Kasumi-1 (cell line): ENCODE results near the gene CLDN18.

ENCODE experiments used
- DNase-seq, 2 experiments: peaks; one replicate each; lab custom pipeline; 2025; lab: John Stamatoyannopoulos, UW

CLDN18 gene

GRCh38 chr3:138062626-138063025, 52.7 kb downstream of the CLDN18 start:
- no peak for DNase-seq

GRCh38 chr3:138063416-138063815, 53.5 kb downstream of the CLDN18 start:
- DNase-seq, result no peak

- no peak for DNase-seq
Measured at GRCh38 chr3:138065949-138066348, 56.0 kb downstream of the CLDN18 start.

GRCh38 chr3:138066383-138066782, 56.4 kb downstream of the CLDN18 start:
- no peak for DNase-seq

- no peak for DNase-seq
Measured at GRCh38 chr3:138066972-138067371, 57.0 kb downstream of the CLDN18 start.

- DNase-seq, result no peak
Measured at GRCh38 chr3:138068046-138068445, 58.1 kb downstream of the CLDN18 start.

- DNase-seq, result peak; percentile 78 to 81
Measured at GRCh38 chr3:138068579-138069174, 58.7 kb downstream of the CLDN18 start.

- DNase-seq, result no peak
Measured at GRCh38 chr3:138070006-138070405, 60.0 kb downstream of the CLDN18 start.

- no peak for DNase-seq
Measured at GRCh38 chr3:138072796-138073195, 62.8 kb downstream of the CLDN18 start.

GRCh38 chr3:138078096-138078495, 68.1 kb downstream of the CLDN18 start:
- no peak for DNase-seq

GRCh38 chr3:138078901-138079344, 69.0 kb downstream of the CLDN18 start:
- no peak for DNase-seq

- no peak for DNase-seq
Measured at GRCh38 chr3:138079901-138080300, 69.9 kb downstream of the CLDN18 start.

- no peak for DNase-seq
Measured at GRCh38 chr3:138081371-138082084, 71.6 kb downstream of the CLDN18 start.

GRCh38 chr3:138082085-138082991, 72.4 kb downstream of the CLDN18 start:
- DNase-seq, result no peak

GRCh38 chr3:138082992-138083386, 73.0 kb downstream of the CLDN18 start:
- no peak for DNase-seq
